CD4-positive, alpha-beta T cell treated with Interleukin-6 at 100 ng/mL for 8 hours (primary cell): ENCODE measurements around the gene PITX1.

Experiments used
- DNase-seq: peaks from one replicate; pipeline ENCODE4 v3.0.0-alpha.2; 2020; ENCODE audit warnings: mixed read lengths, low spot score

Gene PITX1

DNA sequence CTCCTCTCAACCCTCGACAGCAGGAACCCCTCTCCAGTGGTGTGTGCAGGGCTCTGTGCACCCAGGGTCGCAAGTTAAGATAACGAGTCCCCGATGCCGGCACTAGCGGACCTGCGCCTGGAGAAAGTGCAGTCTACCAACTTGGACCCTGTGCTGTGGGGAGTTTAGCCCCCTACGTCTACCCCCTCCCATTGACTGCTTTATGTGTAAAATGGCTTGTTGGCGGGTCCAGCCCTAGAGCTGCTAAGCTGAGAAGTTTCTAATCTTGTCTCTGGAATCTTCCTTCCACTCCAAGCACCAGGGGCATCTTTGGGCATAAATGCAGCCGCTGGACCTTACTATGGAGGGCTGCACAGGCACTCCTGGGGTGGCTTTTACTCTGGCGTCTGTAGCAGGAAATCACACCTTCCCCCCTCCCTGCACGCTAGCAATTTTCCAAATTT, 7.1 kb upstream of the PITX1 start:
- DNase-seq: no peak

DNA sequence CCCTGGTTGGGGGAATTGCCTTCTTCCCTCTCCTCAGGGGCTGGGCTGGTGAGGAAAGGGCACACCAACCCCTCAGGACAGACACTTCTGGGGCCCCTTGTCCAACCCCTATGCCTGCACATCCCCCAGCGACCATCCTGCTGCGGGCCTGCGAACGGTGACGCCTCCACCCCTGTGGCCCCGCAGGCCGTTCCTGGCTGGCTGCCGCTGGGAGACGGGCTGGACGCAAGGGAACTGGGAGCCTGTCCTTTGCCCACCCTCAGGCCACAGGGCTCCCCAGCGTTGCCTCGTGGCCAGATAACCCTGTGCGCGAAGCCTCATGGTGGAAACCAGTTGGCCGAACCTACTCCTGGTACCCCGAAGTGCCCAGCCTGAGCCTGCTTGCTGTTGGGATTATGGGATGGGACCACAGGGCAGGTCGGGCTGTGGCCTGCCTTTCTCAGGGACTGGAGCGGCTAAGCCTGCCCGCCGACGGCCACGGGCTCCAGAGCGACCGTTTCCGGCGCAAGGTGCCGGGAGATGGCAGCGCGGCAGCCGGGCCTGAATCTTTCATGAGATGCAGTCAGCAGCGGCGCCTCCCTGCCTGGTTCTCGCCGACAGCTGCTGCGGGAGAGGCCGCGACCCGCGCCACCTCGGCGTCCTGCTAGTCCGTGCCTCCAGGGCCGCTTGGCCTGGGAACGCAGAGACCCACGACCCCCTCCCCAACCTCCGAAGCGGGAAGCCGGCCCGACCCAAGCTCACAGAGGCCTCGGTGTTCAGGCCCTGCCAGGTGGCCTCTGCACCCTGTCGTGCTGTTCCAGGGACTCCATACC, 6.5 kb upstream of the PITX1 start:
- no peak for DNase-seq

DNA sequence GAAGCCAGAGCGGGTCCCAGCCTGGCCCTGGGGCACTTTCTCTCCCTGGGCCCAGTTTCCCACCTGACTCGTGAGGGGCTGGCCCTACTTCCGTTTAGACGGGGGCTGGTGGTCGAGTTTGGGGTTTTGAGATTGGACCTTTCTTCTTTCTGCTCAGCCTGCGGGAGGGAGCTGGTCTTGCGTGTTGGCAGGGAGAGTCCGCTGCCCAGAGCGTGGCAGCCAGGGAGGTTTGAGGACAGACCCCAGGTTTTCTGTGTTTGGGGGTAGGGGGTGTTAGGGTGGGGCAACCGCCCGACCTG, 6.0 kb upstream of the PITX1 start:
- DNase-seq: no peak

DNA sequence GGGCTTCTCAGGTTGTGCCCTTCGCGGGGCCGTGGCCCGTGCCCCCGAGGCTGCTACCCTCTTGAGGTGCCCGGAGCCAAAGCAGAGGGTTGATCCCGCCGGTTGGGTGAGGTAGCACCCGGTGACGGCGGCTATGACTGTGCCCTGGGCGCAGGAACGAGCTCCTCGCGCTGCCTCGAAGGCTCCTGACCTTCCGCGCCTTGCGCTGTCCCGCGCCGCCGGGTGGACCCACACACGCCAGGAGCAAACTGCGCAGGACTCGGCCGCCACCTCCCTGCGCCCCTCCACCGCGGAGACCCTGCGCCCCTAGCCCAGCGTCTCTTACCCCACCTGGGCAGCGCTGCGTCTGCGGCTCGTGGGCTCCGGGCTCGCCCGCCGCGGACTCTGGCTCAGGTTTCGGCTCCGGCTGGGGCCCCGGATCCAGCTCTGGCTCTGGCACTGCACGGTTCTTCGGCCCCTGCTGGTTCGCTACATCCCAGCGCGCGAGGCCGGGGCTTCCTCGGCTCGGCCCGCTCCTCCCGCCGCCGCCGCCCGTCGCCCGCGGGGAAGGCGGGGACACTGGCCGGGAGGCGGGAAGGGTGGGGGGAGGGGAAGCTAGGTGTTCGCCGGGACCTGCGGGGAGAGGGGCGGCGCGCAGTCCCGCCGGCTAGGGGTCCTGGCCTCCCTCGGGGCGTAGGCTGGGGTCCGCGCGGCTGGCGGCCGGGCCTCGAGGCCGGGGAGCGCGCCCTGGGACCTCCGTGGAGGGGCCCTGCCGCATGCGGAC, 5.4 kb upstream of the PITX1 start:
- no peak for DNase-seq

DNA sequence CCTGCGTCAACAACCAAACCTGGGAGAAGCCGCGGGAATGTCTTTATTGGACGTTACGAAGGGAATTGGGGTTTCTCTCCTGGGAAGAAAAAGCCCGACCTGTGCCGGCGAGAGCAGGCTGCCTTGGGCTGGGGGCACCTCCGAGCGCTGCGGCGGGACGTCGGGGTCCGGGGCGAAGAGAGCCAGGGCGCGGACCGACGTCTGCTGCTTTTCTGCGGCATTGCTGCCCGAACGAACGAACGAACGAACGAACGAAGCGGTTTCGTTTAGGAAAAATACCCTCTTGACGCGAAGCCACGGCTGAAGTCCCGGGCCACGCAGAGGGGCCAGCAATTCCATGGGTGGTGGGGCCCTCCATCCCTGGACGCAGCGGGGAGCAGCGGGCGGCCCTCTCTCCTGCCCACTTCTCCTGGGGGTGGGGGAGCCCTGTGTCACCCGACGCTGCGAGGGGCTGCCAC, 4.8 kb upstream of the PITX1 start:
- no peak for DNase-seq

DNA sequence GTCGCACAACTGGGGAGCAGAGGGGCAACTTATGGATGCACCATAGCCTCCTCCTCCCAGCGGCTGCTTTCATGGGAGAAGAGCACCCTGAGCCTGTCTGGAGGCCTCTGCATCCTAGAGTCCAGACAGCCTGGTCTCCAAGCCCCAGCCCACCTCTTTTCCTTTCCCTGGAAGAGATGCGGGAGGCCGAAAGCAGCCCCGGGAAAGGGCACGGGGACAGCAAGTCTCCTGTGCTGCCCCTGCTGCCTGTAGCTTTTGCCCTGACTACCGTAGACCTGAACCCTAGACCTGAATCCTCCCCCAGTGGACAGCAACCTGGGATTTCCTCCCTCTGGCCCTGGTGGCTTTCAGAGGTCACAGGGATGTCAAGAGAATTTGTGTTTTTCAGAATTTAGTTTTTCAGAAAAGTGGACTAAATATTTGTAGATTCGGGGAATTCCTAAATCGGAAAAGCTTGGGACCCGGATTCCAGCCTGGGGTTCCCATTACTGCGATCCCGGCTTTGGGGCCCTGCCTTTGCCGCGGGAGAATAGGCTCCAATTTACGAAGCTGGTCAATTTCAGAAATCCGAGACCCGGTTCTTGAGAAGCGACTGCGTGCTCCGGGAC, 4.3 kb upstream of the PITX1 start:
- DNase-seq: no peak

DNA sequence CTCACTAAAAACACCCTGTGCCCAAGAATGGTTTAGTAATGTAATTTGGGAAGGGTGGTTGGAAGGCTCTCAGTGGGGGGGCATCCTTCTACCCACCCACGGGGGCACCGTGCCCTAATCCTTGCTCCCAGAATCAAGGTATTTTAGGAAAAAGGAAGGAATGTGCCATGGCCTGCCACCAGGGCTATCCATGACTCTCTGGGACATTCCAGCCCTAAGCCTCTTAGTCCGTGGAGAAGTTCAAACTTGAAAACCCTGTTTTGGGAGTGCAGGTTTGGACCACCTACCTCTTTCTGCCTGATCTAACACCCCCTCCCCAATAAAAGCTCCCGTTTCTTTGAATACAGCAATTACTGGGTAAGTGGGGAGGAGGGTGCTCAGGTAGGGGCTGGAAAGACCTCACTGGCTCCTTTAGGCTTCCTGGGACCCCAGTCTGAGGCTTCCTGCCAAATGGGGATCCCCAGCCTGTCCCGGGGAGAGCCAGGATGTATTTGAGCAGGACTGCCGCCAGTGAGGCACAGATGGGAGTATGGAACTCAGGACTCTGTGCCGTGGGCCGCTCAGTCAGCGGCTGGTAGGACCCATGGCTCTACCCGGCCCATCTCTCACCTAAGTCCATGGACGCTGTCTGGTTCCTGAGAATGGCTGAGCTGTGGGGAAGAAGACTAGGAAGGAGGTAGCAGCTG, 3.6 kb upstream of the PITX1 start:
- no peak for DNase-seq

DNA sequence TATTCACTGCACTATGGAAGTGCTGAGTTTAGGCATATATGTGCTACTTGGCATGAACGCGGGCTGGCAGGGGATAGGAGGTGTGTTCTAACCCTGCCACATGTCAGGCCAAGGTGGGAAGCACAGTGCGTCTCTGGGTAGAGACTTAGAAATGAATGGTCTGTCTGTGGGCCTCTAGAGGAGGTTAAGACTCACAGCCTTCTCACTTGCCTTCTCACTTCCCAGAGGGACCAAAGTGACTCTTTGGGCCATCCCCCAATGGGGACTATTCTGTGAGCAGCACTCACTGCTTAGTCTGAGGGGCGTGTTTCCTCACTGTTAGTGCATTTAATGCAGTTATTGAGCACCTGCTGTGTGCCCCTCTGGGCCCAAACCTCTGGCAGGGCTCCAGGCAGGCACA, 2.4 kb upstream of the PITX1 start:
- DNase-seq: no peak

DNA sequence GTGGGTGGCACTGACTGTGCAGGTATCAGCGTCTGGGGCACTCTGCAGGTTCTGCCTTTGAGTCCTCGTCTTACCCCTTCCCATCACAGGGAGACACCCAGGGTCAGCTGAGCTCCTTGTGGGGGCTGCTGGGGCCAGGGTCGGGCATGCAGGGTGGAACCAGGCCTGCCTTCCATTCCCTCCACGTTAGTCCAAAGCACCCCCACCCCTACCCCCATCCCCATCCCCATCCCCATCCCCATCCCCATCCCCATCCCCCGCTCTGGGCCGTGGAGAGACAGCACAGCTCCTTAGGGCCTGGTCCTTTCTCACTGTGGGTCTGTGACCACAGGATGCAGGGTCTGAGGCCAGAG, 1.6 kb upstream of the PITX1 start:
- DNase-seq: no peak

DNA sequence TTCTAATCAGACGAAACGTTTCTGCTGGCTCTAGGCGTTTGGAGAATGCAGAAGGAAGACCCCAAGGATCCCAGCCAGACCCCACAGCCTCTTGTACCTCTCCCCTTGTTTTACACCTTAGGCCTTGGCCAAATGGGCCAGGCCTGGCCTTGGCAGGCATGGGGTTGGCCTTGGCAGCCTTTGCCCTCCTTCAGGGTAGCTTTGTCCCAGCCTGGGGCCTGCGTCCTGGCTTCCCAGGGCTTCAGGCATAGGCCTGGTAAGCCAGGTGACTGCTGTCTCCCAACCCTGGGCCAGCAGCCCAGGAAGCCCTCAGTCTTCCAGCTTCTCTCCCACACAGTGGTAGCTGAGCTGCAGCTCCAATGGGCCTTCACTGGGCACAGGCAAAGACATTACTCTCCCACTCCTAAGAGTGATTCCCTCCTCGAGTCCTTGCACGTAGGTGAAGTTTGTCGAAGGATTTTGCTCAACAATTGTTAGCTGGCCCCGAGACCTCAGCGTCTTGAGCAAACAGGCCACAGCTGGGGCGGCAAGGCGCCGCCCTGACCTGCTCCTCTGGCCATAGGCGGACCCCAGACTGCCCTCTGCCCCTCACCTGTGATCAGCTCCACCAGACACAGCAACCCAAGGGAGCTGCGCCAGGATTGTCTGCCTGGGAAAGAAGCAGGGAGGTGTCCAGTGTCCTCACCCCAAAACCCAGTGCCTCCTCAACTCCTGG, 1.1 kb upstream of the PITX1 start:
- DNase-seq: no peak

DNA sequence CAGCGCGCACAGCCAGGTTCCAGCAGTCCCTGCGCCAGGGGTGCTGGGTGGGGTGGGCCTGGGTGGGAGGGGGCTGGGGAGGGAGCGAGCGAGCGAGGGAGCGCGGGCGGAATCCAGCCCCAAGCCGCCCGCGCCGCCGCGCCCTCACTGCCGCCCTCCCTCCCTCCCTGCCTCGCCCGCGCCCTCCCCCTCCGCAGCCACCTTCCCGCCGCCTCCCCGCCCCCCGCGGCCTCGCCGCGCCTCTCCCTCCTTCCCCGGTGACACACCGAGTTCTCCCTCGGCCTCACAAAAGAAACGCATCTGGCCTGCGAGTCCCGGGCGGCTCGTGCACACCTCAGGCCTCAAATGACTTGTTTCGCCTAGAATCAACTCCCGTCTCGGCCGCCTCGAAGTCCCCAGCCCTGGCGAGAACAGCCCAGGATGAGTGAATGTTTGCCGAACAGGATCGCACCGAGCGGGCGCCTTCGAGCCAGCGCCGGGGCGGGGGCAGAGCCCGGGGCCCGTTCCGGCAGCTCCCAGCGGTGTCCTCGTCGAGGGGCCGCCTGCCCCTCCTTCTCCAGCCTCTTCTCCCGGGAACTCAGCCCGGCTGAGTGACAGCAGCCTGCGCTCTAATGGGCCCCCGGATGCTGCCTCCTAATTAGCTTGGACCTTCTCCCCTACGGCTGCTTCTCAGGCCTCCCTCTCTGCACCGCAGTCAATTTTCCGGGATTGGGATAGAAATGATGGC, 371 bp upstream of the PITX1 start:
- no peak for DNase-seq

DNA sequence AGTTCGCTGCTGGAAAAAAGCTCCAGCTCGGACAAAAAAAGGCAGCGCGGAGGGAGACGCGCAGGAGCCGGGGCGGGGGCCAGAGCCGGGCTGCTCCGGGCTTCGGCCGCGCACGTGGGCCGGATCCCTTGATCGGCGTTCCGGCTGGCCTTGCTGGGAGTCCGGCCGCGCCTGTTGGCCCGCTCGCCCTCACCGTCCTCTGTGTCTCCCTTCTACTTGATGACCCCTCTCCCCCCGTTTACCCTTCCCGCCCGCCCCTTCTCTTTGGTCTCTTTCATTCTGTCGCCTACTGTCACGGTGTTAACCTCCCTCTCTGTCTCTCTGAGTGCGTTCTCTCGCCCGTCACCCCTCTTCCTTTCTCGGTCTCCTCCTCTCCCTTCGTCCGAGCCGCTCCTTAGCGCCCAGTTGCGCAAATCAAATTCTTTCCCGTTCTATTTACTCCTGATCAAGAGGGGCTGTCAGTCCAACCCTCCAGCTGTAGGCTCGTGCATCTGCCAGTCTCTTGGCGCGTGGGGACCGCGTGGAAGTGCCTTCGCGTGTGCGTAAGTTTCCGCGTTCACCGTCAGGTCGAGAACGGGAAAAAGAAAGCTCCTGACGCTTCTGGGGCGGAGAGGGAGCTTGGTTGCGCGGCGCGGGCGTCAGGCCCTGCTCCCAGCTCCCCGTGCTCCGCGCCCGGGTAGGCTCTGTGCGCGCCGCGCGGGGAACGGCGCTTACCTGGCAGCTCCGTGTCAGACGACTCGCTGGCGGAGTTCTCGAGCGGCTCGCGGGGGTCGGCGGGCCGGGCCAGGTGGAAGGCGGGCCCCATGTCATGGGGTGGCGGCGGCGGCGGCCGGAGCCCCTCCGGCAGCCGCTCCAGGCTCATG, 798 bp downstream of the PITX1 start:
- DNase-seq: no peak

DNA sequence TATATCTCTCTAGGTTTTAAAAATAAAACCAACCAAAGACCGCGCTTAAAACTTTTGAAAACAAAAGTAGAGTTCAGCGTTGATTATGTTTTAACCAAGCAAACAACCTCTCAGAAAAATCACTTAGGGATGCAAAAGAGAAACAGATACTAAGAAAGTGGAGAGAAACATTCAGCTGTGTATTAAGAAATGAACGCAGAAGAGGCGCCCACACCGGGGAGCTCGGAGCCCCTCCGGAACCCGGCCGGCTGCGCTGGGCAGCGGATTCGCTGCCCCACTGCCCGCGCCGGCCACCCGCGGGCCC, 1.4 kb downstream of the PITX1 start:
- DNase-seq: no peak

DNA sequence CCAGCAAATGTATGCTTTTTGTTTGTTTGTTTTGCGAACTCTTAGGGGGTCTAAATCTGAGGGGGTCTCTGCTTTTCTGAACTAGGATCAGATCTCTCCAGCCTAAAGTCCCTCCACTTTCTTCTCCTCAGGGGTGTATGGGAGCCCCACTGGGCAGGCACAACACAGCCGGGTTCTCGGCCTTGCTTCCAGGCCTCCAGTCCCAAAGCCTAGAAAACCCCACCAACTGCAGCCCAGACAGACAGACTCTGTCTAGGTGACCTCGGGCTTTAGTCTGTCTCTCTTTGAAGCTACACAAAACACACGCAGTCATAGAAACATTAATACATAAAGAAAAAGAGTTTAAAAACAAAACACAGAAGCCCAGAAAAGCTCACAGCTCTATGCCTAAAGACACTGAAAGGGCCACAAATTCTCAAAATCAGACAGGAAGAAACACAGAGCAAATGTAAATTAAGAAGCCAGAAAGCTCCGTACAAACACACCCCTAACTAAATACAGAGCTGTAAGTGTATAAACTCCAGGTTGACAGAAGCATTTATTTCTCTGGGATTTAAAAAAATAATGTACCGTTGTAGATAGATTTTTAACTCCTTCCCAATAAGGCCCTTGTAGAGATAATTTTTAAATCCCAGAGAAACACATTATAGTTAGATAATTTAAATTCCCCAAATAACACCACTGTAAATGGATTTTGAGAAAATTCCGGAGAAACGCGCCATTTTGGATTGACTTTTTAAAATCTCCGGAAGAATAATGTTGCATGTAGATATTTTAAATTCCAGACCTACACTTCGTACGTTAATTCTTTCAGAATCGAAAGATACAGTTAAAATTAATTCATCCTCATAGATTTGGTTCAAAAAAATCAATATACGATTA, 2.0 kb downstream of the PITX1 start:
- DNase-seq: no peak

DNA sequence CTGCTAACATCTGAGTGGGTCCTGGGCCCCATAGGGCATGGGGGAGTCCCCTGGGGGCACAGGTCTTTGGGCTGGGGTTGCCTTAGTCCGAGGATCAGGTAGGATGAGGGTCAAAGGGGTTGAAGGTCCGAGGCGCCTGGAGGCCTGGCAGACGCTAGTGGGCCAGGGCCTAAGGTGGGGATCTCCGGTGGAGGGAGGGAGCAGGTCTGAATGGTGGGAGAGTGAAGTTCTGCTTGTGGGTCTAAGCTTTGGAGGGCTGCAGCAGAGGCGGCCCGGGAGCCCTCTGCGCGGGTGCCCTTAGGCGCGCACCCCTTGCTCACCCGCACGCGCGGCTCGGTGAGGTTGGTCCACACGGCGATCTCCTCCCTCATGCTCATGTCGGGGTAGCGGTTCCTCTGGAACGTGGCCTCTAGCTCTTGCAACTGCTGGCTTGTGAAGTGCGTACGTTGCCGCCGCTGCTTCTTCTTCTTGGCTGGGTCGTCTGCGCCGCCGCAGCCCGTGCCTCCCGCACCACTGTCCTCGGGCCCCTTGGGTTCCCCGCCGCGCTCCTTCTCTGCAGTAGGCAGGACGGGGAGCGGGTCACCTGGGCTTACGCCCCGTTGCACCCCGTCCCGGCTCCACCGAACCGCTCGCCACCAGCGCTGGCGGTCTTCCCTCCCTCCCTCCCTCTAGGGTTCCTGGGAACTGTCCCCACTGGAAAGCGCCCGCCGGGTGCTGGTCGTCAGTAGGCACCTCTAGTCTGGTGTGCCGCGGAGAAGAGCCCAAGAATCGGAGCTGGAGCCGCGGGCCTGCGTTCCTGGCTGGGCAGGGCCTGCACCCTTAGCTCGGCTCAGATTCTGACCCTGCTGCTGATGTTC, 2.8 kb downstream of the PITX1 start:
- DNase-seq: no peak

DNA sequence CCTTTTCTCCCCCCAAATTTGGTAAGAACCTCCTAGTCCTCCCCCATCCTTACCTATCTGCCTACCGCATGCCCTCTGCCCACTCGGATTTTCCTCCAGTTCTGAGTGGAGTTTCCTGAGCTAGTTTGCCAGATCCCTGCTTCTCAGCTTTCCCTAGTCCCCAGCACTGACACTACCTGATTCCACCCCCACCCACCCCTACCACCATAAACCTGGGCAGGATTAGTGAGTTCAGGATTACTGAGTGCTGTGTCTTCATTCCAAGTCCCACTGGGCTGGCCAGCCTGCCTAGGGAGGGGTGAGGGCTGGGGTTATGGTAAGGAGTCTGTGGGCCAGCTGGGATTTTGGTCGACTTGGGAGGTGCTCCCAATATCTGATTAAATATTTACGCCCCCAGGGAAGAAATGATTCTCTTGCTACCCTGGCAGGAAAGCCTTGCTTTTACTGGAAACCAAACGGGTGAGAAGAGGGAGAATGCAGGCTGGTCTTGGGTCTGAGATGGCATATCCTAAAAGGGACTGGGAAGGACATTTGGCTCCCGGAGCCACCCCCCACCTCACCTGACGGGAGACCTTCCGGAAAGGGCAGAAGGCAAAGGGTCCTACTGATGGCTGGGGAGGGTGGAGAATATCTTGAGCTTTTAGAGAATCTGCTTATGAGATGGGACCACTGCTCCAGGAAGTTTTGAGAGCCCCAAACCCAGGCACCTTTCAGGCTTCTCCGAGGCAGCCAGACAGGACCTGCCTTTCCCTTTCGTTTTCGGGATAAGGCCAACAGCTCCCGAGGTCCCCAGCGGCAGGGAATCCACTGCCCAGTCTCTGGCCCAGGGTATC, 3.7 kb downstream of the PITX1 start:
- no peak for DNase-seq

DNA sequence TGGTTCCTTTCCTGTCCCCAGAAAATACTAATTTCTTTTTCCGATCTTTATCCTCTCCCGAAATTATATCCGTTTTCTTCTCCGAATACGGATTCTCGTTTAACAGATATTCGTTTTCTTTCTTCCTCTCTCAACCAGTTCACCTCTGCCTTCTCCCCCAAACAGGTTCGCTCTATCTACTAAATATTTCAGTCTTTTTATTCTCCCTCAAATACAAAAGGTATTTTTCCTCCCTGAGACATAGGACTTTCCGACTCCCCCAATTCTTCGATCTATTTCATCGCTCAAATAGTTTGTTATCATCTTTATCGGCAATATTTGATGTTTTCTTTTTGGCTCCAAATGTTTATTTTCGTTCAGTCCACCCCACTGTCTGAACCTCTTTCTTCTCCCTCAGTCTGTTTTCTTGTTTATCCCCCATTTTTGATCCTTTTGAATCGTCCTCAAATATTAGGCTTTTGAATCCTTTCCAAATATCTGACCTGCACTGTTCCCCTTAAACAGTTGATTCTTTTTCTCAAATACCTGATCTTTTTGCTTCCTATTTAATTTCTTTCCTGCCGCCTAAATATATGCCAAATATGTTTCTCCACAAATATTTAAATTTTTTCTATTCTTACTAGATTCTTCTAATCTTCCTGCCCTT, 4.4 kb downstream of the PITX1 start:
- DNase-seq: no peak
